ENCODE measurements around the gene MPL.

Gene MPL

GRCh38 chr1:43311521-43311920 lies 26.1 kb upstream of the MPL start:
- no peaks in the 10 kb centered on the region for H3K36me3 ChIP-seq (ENCODE audit: insufficient read depth, low read length)
- H3K4me3 ChIP-seq, result no peak overlapping the region
- DNase-seq (ENCODE audit: low read depth, low spot score), result no peak
- TF ChIP-seq POLR2AphosphoS5 (IDR thresholded peaks at IDR 0.05; ENCODE audit: borderline replicate concordance, low read depth, low read length) (no peak), FOXP2 (optimal IDR thresholded peaks at IDR 0.05; ENCODE audit: control extremely low read depth, extremely low read length, insufficient read depth) (no peak), EZH2 (IDR thresholded peaks at IDR 0.05) (no peak)
- no peaks in the 10 kb centered on the region for H3K9me3 ChIP-seq (ENCODE audit: low read depth, low read length)
- H3K27ac ChIP-seq, result no peak overlapping the region
- no peak overlapping the region for H3K9ac ChIP-seq (ENCODE audit: insufficient read length)

- Histone ChIP-seq H3K36me3 (ENCODE audit: insufficient read depth, low read length) (no peaks in the 10 kb centered on the region), H3K4me3 (no peak overlapping the region), H3K9me3 (ENCODE audit: low read depth, low read length) (no peaks in the 10 kb centered on the region), H3K27ac (no peak overlapping the region), H3K9ac (ENCODE audit: insufficient read length) (no peak overlapping the region)
- TF ChIP-seq FOXP2 (optimal IDR thresholded peaks at IDR 0.05; ENCODE audit: control extremely low read depth, extremely low read length, insufficient read depth), result no peak
- no peak for TF ChIP-seq EZH2 (IDR thresholded peaks at IDR 0.05)
- TF ChIP-seq POLR2AphosphoS5 (IDR thresholded peaks at IDR 0.05; ENCODE audit: borderline replicate concordance, low read depth, low read length), result no peak
- no peak for DNase-seq (ENCODE audit: low read depth, low spot score)
Measured at GRCh38 chr1:43312212-43312623, 25.4 kb upstream of the MPL start.

DNA sequence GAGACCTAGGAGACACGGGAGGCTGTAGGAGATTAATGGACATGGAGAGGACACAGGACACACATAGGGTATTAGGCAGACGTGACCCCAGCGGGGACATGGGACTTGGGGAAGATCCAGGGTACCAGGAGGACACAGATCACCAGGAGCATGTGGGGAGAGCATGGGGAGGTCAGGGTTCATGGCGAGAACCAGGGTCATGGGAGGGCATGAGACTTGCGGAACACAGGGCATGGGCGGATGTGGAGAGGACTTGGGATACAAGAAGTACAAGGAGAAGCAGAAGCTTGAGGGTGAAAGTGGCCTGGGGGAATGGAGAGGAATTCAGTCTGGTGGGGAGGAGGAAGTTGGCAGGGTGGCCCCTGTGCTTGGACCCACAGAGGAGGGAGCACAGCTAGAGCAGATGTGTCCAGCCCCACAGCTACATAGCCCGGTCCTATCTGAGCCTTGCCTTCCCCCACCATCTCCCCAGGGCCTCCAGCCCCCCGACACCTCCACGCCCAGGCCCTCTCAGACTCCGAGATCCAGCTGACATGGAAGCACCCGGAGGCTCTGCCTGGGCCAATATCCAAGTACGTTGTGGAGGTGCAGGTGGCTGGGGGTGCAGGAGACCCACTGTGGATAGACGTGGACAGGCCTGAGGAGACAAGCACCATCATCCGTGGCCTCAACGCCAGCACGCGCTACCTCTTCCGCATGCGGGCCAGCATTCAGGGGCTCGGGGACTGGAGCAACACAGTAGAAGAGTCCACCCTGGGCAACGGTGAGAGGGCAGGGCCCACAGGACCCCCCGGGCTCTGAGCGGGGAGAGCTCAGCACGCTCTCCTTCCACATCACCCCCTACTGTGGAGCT lies 24.7 kb upstream of the MPL start:
- Histone ChIP-seq H3K36me3 (ENCODE audit: insufficient read depth, low read length) (no peaks in the 10 kb centered on the region), H3K9ac (ENCODE audit: insufficient read length) (no peak overlapping the region), H3K27ac (no peak overlapping the region), H3K9me3 (ENCODE audit: low read depth, low read length) (no peaks in the 10 kb centered on the region), H3K4me3 (no peak overlapping the region)
- DNase-seq (ENCODE audit: low read depth, low spot score), result no peak
- TF ChIP-seq EZH2 (IDR thresholded peaks at IDR 0.05), result no peak
- TF ChIP-seq POLR2AphosphoS5 (IDR thresholded peaks at IDR 0.05; ENCODE audit: borderline replicate concordance, low read depth, low read length), result no peak
- no peak for TF ChIP-seq FOXP2 (optimal IDR thresholded peaks at IDR 0.05; ENCODE audit: control extremely low read depth, extremely low read length, insufficient read depth)

GRCh38 chr1:43313771-43314170 lies 23.8 kb upstream of the MPL start:
- no peaks in the 10 kb centered on the region for H3K36me3 ChIP-seq (ENCODE audit: insufficient read depth, low read length)
- no peaks in the 10 kb centered on the region for H3K9me3 ChIP-seq (ENCODE audit: low read depth, low read length)
- TF ChIP-seq POLR2AphosphoS5 (IDR thresholded peaks at IDR 0.05; ENCODE audit: borderline replicate concordance, low read depth, low read length) (no peak), EZH2 (IDR thresholded peaks at IDR 0.05) (no peak), FOXP2 (optimal IDR thresholded peaks at IDR 0.05; ENCODE audit: control extremely low read depth, extremely low read length, insufficient read depth) (no peak)
- no peak overlapping the region for H3K9ac ChIP-seq (ENCODE audit: insufficient read length)
- DNase-seq (ENCODE audit: low read depth, low spot score), result no peak
- no peak overlapping the region for H3K27ac ChIP-seq
- H3K4me3 ChIP-seq, result no peak overlapping the region

DNA sequence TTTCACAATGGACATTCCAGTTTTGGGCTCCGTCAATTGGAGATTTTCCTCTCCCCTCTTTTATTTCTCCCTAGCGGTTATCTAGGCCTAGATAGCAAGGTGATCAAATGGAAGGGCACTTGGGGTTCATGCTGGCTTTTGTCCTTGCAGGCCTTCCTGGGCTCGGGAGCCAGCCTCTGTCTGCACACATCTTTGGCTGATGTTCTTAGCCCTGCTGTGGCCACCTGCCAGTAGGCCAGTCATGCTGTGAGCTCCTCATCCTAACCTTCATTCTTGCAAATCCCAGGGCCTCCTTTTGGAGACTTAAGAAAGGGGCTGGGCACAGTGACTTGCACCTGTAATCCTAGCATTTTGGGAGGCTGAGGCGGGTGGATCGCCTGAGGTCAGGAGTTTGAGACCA lies 23.4 kb upstream of the MPL start:
- TF ChIP-seq FOXP2 (optimal IDR thresholded peaks at IDR 0.05; ENCODE audit: control extremely low read depth, extremely low read length, insufficient read depth), result no peak
- TF ChIP-seq EZH2 (IDR thresholded peaks at IDR 0.05), result no peak
- TF ChIP-seq POLR2AphosphoS5 (IDR thresholded peaks at IDR 0.05; ENCODE audit: borderline replicate concordance, low read depth, low read length), result no peak
- Histone ChIP-seq H3K9ac (ENCODE audit: insufficient read length) (no peak overlapping the region), H3K4me3 (no peak overlapping the region), H3K36me3 (ENCODE audit: insufficient read depth, low read length) (no peaks in the 10 kb centered on the region), H3K27ac (no peak overlapping the region), H3K9me3 (ENCODE audit: low read depth, low read length) (no peaks in the 10 kb centered on the region)
- DNase-seq (ENCODE audit: low read depth, low spot score), result no peak

DNA sequence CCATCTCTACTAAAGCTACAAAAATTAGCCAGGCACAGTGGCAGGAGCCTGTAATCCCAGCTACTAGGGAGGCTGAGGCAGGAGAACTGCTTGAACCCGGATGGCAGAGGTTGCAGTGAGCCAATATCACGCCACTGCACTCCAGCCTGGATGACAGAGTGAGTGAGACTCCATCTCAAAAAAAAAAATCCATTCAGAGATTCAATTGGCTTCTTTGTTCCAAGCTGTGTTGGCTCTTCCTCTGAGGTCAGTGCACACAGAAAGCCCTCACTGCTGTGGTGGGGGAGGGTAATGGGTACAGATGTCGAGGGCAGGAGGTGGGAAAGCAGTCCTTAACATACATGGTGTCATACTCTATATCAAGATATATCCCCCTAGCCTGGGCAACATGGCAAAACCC lies 22.1 kb upstream of the MPL start:
- H3K36me3 ChIP-seq (ENCODE audit: insufficient read depth, low read length), result no peaks in the 10 kb centered on the region
- no peaks in the 10 kb centered on the region for H3K9me3 ChIP-seq (ENCODE audit: low read depth, low read length)
- no peak overlapping the region for H3K4me3 ChIP-seq
- DNase-seq (ENCODE audit: low read depth, low spot score), result no peak
- TF ChIP-seq POLR2AphosphoS5 (IDR thresholded peaks at IDR 0.05; ENCODE audit: borderline replicate concordance, low read depth, low read length), result no peak
- TF ChIP-seq FOXP2 (optimal IDR thresholded peaks at IDR 0.05; ENCODE audit: control extremely low read depth, extremely low read length, insufficient read depth), result no peak
- TF ChIP-seq EZH2 (IDR thresholded peaks at IDR 0.05), result no peak
- no peak overlapping the region for H3K9ac ChIP-seq (ENCODE audit: insufficient read length)
- H3K27ac ChIP-seq, result no peak overlapping the region

DNA sequence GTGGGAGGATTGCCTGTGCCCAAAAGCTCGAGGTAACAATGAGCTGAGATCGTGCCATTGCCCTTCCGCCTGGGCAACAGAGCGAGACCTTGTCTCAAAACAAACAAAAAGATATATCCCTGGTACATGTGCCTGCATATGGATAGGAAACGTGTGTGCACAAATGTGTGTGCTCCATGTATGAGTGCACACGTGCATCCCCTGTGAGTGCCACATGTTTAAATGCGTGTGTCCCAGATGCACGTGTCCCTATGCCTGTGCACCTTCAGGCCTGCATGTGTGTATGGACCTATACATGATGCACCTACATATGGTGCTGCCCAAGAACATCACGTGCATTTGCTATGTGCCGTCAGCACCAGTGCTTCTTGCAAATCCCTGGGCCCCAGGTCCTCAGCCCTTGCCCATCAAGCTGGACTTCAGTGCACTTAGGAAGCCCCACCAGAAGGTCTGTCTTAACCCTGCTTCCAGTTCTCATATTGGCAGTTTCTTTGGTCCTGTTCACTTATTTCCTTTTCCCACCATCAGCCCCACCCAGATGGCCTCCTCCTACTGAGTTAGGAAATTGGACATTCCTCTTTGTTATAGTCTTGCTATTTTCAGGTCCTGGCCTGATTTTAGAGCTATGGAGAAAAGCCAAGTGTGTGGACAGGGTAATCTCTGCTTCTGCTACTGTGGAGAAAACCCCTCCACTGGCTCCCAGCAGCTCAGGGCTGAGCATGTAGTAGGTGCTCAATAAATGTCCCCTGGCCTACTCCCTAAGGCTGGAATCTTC lies 21.5 kb upstream of the MPL start:
- H3K4me3 ChIP-seq, result no peak overlapping the region
- no peak overlapping the region for H3K27ac ChIP-seq
- no peak for TF ChIP-seq FOXP2 (optimal IDR thresholded peaks at IDR 0.05; ENCODE audit: control extremely low read depth, extremely low read length, insufficient read depth)
- no peak for TF ChIP-seq POLR2AphosphoS5 (IDR thresholded peaks at IDR 0.05; ENCODE audit: borderline replicate concordance, low read depth, low read length)
- no peak for TF ChIP-seq EZH2 (IDR thresholded peaks at IDR 0.05)
- no peaks in the 10 kb centered on the region for H3K9me3 ChIP-seq (ENCODE audit: low read depth, low read length)
- H3K36me3 ChIP-seq (ENCODE audit: insufficient read depth, low read length), result no peaks in the 10 kb centered on the region
- DNase-seq (ENCODE audit: low read depth, low spot score), result no peak
- no peak overlapping the region for H3K9ac ChIP-seq (ENCODE audit: insufficient read length)

GRCh38 chr1:43316738-43317520 lies 20.7 kb upstream of the MPL start:
- Histone ChIP-seq H3K36me3 (ENCODE audit: insufficient read depth, low read length) (no peaks in the 10 kb centered on the region), H3K4me3 (no peak overlapping the region), H3K27ac (no peak overlapping the region), H3K9me3 (ENCODE audit: low read depth, low read length) (no peaks in the 10 kb centered on the region), H3K9ac (ENCODE audit: insufficient read length) (no peak overlapping the region)
- TF ChIP-seq EZH2 (IDR thresholded peaks at IDR 0.05) (no peak), POLR2AphosphoS5 (IDR thresholded peaks at IDR 0.05; ENCODE audit: borderline replicate concordance, low read depth, low read length) (no peak), FOXP2 (optimal IDR thresholded peaks at IDR 0.05; ENCODE audit: control extremely low read depth, extremely low read length, insufficient read depth) (no peak)
- DNase-seq (ENCODE audit: low read depth, low spot score), result no peak

Data from SK-N-MC (cell line).